ENCODE measurements around the gene VRK2.

DNA sequence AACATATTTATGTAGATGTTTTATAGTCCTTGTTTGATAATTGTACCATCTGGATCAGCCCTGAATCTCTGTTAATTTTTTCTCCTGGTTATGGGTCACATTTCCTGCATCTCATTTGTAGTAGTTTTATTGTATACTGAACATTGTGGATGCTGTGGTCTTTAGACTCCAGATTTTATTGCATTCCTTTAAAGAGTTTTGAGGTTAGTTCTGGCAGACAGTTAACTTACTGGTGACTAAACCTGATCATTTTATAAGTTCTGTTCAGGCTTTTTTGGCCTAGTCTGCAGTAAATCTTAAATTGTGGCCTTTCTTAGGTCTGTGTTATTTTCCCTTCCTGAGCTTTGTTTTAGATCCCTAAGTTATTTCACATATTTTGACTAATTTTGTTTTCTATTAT lies 110.2 kb downstream of the VRK2 start:
- TF ChIP-seq, protein P1, sequence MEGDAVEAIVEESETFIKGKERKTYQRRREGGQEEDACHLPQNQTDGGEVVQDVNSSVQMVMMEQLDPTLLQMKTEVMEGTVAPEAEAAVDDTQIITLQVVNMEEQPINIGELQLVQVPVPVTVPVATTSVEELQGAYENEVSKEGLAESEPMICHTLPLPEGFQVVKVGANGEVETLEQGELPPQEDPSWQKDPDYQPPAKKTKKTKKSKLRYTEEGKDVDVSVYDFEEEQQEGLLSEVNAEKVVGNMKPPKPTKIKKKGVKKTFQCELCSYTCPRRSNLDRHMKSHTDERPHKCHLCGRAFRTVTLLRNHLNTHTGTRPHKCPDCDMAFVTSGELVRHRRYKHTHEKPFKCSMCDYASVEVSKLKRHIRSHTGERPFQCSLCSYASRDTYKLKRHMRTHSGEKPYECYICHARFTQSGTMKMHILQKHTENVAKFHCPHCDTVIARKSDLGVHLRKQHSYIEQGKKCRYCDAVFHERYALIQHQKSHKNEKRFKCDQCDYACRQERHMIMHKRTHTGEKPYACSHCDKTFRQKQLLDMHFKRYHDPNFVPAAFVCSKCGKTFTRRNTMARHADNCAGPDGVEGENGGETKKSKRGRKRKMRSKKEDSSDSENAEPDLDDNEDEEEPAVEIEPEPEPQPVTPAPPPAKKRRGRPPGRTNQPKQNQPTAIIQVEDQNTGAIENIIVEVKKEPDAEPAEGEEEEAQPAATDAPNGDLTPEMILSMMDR (conservative IDR thresholded peaks at IDR 0.05; ENCODE audit: low read length), result no peak
- no peak for TF ChIP-seq EZH2phosphoT487 (IDR thresholded peaks at IDR 0.05; ENCODE audit: borderline replicate concordance, low read depth, low read length)

Data from OCI-LY7 (cell line).